ENCODE measurements around the gene HBEGF.

- TF ChIP-seq CTCF (optimal IDR thresholded peaks at IDR 0.05 in 1 of 3, IDR thresholded peaks at IDR 0.05 in 1 of 3, conservative IDR thresholded peaks at IDR 0.05 in 1 of 3; ENCODE audit: extremely low read depth in 1 of 3, insufficient read depth in 2 of 3, low read length in 3 of 3), result no peak
- no peak for TF ChIP-seq EZH2 (IDR thresholded peaks at IDR 0.05; ENCODE audit: low read length)
These were observed 34.9 kb upstream of the HBEGF start for GRCh38 chr5:140381351-140381750.

Data from keratinocyte (primary cell).